WTC11 (cell line): ENCODE results near the gene DYNLT3. TPM values are rescaled to one million over a fixed set of nuclear protein-coding genes. Genes with fewer than 3 reads are reported as not detected.

Experiments used
- ATAC-seq: fragments of 200-7000 bp; cut with Tn5 transposase; 2 replicates; pipeline ENCODE4 v1.10.0; 2021; ENCODE audit warnings: mild to moderate bottlenecking, moderate library complexity
- CTCF ChIA-PET: fragments of 300-600 bp; sonication (Branson Sonifier 250); formaldehyde crosslinking; loops from one replicate; lab custom pipeline; 2021; ENCODE audit warnings: antibody characterized with exemption; lab: Charles Lee
- POLR2A ChIA-PET: fragments of 350-600 bp; sonication (Branson Sonifier 250); formaldehyde crosslinking; loops from one replicate; lab custom pipeline; 2021; ENCODE audit warnings: antibody characterized with exemption; lab: Charles Lee
- DNase-seq: peaks from one replicate; pipeline ENCODE4 v3.0.0; 2021; ENCODE audit warnings: low spot score
- H3K27ac Mint-ChIP-seq: 2 replicates; pipeline ENCODE4 v1.8.0; 2021; ENCODE audit warnings: mixed read lengths
- H3K27me3 Mint-ChIP-seq: 2 replicates; pipeline ENCODE4 v1.8.0; 2021; ENCODE audit warnings: low read depth, mild to moderate bottlenecking, moderate library complexity, mixed read lengths
- H3K36me3 Mint-ChIP-seq: 2 replicates; pipeline ENCODE4 v1.8.0; 2021; ENCODE audit warnings: mixed read lengths
- H3K4me1 Mint-ChIP-seq: 2 replicates; pipeline ENCODE4 v1.8.0; 2022; ENCODE audit warnings: mixed read lengths
- H3K4me3 Mint-ChIP-seq: 2 replicates; pipeline ENCODE4 v1.8.0; 2021; ENCODE audit warnings: mild to moderate bottlenecking, moderate library complexity, mixed read lengths
- H3K9me3 Mint-ChIP-seq: 2 replicates; pipeline ENCODE4 v1.8.0; 2021; ENCODE audit warnings: mixed read lengths
- CREB1 ChIP-seq: sonication (generic); formaldehyde crosslinking; IDR thresholded peaks from 2 replicates; pipeline ENCODE4 v1.8.0; 2023; ENCODE audit warnings: mild to moderate bottlenecking, missing genetic modification reagents
- ELF4 ChIP-seq: sonication (generic); formaldehyde crosslinking; IDR thresholded peaks from 2 replicates; pipeline ENCODE4 v1.8.1; 2022; ENCODE audit warnings: low read depth, mild to moderate bottlenecking, moderate library complexity, missing genetic modification reagents
- ERG ChIP-seq: fragments of 250-450 bp; sonication (Bioruptor Pico); IDR thresholded peaks from 2 replicates; pipeline ENCODE4 v1.8.0; 2021; ENCODE audit warnings: mild to moderate bottlenecking
- FOXJ3 ChIP-seq: sonication (generic); formaldehyde crosslinking; IDR thresholded peaks from 2 replicates; pipeline ENCODE4 v1.9.0; 2021; ENCODE audit warnings: missing genetic modification reagents, mild to moderate bottlenecking, borderline replicate concordance
- FOXK1 ChIP-seq: sonication (generic); formaldehyde crosslinking; IDR thresholded peaks from 2 replicates; pipeline ENCODE4 v1.8.0; 2022; ENCODE audit warnings: mild to moderate bottlenecking, moderate library complexity, missing genetic modification reagents
- FOXP1 ChIP-seq: sonication (generic); formaldehyde crosslinking; IDR thresholded peaks from 2 replicates; pipeline ENCODE4 v1.8.0; 2022; ENCODE audit warnings: missing genetic modification reagents, mild to moderate bottlenecking, moderate library complexity, borderline replicate concordance
- HMGA2 ChIP-seq: fragments of 250-450 bp; sonication (Bioruptor Pico); IDR thresholded peaks from 2 replicates; pipeline ENCODE4 v1.4.0; 2021; ENCODE audit warnings: mild to moderate bottlenecking, moderate library complexity
- JAZF1 ChIP-seq: fragments of 250-450 bp; sonication (Bioruptor Pico); IDR thresholded peaks from 2 replicates; pipeline ENCODE4 v1.9.0; 2021; ENCODE audit warnings: moderate library complexity, mild to moderate bottlenecking, inconsistent platforms
- KAT7 ChIP-seq: sonication (generic); formaldehyde crosslinking; IDR thresholded peaks from 2 replicates; pipeline ENCODE4 v1.8.1; 2023; ENCODE audit warnings: missing genetic modification reagents, mild to moderate bottlenecking, borderline replicate concordance
- MYBL2 ChIP-seq: sonication (generic); formaldehyde crosslinking; IDR thresholded peaks from 2 replicates; pipeline ENCODE4 v1.8.1; 2023; ENCODE audit warnings: mild to moderate bottlenecking, moderate library complexity, missing genetic modification reagents
- NR1H2 ChIP-seq: sonication (generic); formaldehyde crosslinking; IDR thresholded peaks from 2 replicates; pipeline ENCODE4 v1.9.0; 2021; ENCODE audit warnings: mild to moderate bottlenecking, moderate library complexity, missing genetic modification reagents
- OVOL2 ChIP-seq: fragments of 250-450 bp; sonication (Bioruptor Pico); IDR thresholded peaks from 2 replicates; pipeline ENCODE4 v1.9.0; 2021; ENCODE audit warnings: mild to moderate bottlenecking, borderline replicate concordance
- PRDM15 ChIP-seq: sonication (generic); formaldehyde crosslinking; IDR thresholded peaks from 2 replicates; pipeline ENCODE4 v1.8.0; 2022; ENCODE audit warnings: missing genetic modification reagents
- PRRX2 ChIP-seq: fragments of 250-450 bp; sonication (Bioruptor Pico); IDR thresholded peaks from 2 replicates; pipeline ENCODE4 v1.8.0; 2021; ENCODE audit warnings: mild to moderate bottlenecking
- SMAD4 ChIP-seq: sonication (generic); formaldehyde crosslinking; IDR thresholded peaks from 2 replicates; pipeline ENCODE4 v1.8.0; 2022; ENCODE audit warnings: mild to moderate bottlenecking, missing genetic modification reagents
- SOX15 ChIP-seq: fragments of 250-450 bp; sonication (Bioruptor Pico); IDR thresholded peaks from 2 replicates; pipeline ENCODE4 v1.9.0; 2021; ENCODE audit warnings: mild to moderate bottlenecking
- TCF7 ChIP-seq: sonication (generic); formaldehyde crosslinking; IDR thresholded peaks from 2 replicates; pipeline ENCODE4 v1.8.0; 2022; ENCODE audit warnings: mild to moderate bottlenecking, low read depth, missing genetic modification reagents, moderate library complexity
- TEAD4 ChIP-seq: sonication (generic); formaldehyde crosslinking; IDR thresholded peaks from 2 replicates; pipeline ENCODE4 v1.8.0; 2022; ENCODE audit warnings: mild to moderate bottlenecking, missing genetic modification reagents
- USF1 ChIP-seq: sonication (generic); formaldehyde crosslinking; IDR thresholded peaks from 2 replicates; pipeline ENCODE4 v1.8.0; 2022; ENCODE audit warnings: mild to moderate bottlenecking, missing genetic modification reagents
- USF2 ChIP-seq: sonication (generic); formaldehyde crosslinking; IDR thresholded peaks from 2 replicates; pipeline ENCODE4 v1.8.1; 2023; ENCODE audit warnings: mild to moderate bottlenecking, missing genetic modification reagents, moderate library complexity
- total RNA-seq: library from RNA; stranded (reverse); gene quantifications from 3 replicates; pipeline ENCODE4 v1.2.3, GENCODE V29; 2021
- TF ChIP-seq, protein P1 (sequence below): sonication (generic); formaldehyde crosslinking; IDR thresholded peaks from 2 replicates; pipeline ENCODE4 v1.8.1; 2023; ENCODE audit warnings: mild to moderate bottlenecking, missing genetic modification reagents, moderate library complexity
- TF ChIP-seq, protein P2 (sequence below): fragments of 250-450 bp; sonication (Bioruptor Pico); IDR thresholded peaks from 2 replicates; pipeline ENCODE4 v1.9.0; 2021; ENCODE audit warnings: moderate library complexity, mild to moderate bottlenecking, inconsistent platforms, borderline replicate concordance

The DYNLT3 gene
- total RNA-seq, 1 experiment from 2014 or later: 5.1 TPM

DNA sequence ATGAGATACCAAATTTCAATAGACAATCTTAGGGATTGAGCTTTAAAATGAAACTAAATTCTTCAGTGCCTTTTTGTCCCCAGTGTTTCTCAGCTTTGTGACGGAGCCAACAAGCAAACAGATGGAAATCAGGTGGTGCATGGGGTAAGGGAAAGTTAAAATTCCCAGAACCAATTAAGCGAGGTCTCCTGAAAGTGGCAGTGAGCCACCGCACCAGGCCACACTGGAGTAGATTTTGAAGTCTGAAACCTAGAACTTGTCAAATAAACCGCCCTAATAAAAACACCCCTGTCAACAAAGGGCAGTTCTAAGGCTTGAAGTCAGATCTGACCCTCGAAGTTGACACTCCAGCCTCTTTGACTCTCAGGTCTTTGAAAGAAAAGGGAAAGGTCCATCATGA lies 40.6 kb upstream of the DYNLT3 start (continued):
- no peak for TF ChIP-seq PRDM15 (CRISPR knock-in tag)
- TF ChIP-seq SMAD4 (CRISPR knock-in tag): no peak
- TF ChIP-seq, protein P1, sequence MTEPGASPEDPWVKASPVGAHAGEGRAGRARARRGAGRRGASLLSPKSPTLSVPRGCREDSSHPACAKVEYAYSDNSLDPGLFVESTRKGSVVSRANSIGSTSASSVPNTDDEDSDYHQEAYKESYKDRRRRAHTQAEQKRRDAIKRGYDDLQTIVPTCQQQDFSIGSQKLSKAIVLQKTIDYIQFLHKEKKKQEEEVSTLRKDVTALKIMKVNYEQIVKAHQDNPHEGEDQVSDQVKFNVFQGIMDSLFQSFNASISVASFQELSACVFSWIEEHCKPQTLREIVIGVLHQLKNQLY: no peak
- no peak for TF ChIP-seq ERG (CRISPR knock-in tag)
- TF ChIP-seq PRRX2: no peak
- TF ChIP-seq CREB1 (CRISPR knock-in tag): no peak
- no peak for TF ChIP-seq KAT7
- TF ChIP-seq, protein P2, sequence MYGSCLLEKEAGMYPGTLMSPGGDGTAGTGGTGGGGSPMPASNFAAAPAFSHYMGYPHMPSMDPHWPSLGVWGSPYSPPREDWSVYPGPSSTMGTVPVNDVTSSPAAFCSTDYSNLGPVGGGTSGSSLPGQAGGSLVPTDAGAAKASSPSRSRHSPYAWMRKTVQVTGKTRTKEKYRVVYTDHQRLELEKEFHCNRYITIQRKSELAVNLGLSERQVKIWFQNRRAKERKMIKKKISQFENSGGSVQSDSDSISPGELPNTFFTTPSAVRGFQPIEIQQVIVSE (CRISPR knock-in tag): no peak

GRCh38 chrX:37887347-37887746 lies 40.0 kb upstream of the DYNLT3 start:
- DNase-seq (no peak), ATAC-seq (no peak)
- Mint-ChIP-seq H3K27me3 (peaks cover 3% of the 10 kb centered on the region), H3K4me1 (peaks cover 2% of the 10 kb centered on the region), H3K4me3 (no peak overlapping the region), H3K9me3 (no peaks in the 10 kb centered on the region), H3K27ac (no peak overlapping the region), H3K36me3 (no peaks in the 10 kb centered on the region)
- CTCF ChIA-PET: no interaction called here
- no peak for TF ChIP-seq FOXK1 (CRISPR knock-in tag)
- no peak for TF ChIP-seq TCF7 (CRISPR knock-in tag)
- no peak for TF ChIP-seq SOX15 (CRISPR knock-in tag)
- TF ChIP-seq ELF4: no peak
- no peak for TF ChIP-seq JAZF1 (CRISPR knock-in tag)
- no peak for TF ChIP-seq FOXP1 (CRISPR knock-in tag)
- no peak for TF ChIP-seq FOXJ3 (CRISPR knock-in tag)
- TF ChIP-seq HMGA2 (CRISPR knock-in tag): no peak
- TF ChIP-seq TEAD4: no peak
- no peak for TF ChIP-seq OVOL2 (CRISPR knock-in tag)
- POLR2A ChIA-PET: no interaction called here

DNA sequence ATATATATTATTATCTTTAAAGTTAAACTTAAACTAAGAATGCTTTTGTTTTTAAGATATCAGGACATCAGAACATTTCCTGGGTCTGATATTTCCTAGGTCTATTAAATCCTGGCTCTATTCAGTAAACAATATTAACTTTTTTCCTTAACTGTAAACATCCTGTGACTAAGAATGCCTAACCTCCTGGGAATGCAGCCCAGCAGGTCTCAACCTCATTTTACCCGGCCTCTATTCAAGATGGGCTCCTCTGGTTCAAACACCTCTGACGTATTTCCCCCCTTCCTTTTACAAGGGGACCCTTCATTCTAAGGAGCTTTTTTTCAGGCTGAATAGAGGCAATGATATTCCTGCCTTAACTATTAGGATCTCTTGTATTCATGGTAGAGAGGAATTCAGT lies 35.8 kb upstream of the DYNLT3 start:
- DNase-seq (no peak), ATAC-seq (no peak)
- no peak overlapping the region for H3K4me3 Mint-ChIP-seq
- CTCF ChIA-PET: no interaction called here
- TF ChIP-seq FOXJ3 (CRISPR knock-in tag) (no peak), MYBL2 (CRISPR knock-in tag) (no peak), KAT7 (no peak), PRDM15 (CRISPR knock-in tag) (no peak), USF1 (no peak), NR1H2 (no peak), USF2 (no peak)
- TF ChIP-seq, protein P1: no peak
- H3K27ac Mint-ChIP-seq: no peak overlapping the region
- H3K27me3 Mint-ChIP-seq: peaks cover 3% of the 10 kb centered on the region
- no peaks in the 10 kb centered on the region for H3K9me3 Mint-ChIP-seq
- no peaks in the 10 kb centered on the region for H3K36me3 Mint-ChIP-seq
- POLR2A ChIA-PET: no interaction called here
- H3K4me1 Mint-ChIP-seq: peaks cover 8% of the 10 kb centered on the region
